Measurements from ENCODE around the gene ST8SIA4.

The ST8SIA4 gene

GRCh38 chr5:100860407-100860806 lies 42.7 kb downstream of the ST8SIA4 start:
- TF ChIP-seq, protein P1, sequence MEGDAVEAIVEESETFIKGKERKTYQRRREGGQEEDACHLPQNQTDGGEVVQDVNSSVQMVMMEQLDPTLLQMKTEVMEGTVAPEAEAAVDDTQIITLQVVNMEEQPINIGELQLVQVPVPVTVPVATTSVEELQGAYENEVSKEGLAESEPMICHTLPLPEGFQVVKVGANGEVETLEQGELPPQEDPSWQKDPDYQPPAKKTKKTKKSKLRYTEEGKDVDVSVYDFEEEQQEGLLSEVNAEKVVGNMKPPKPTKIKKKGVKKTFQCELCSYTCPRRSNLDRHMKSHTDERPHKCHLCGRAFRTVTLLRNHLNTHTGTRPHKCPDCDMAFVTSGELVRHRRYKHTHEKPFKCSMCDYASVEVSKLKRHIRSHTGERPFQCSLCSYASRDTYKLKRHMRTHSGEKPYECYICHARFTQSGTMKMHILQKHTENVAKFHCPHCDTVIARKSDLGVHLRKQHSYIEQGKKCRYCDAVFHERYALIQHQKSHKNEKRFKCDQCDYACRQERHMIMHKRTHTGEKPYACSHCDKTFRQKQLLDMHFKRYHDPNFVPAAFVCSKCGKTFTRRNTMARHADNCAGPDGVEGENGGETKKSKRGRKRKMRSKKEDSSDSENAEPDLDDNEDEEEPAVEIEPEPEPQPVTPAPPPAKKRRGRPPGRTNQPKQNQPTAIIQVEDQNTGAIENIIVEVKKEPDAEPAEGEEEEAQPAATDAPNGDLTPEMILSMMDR (IDR thresholded peaks at IDR 0.05; ENCODE audit: control extremely low read depth, extremely low read depth, low read depth, missing control alignments), result no peak
- POLR2A ChIA-PET, result interaction anchor here (1.3 kb wide), 1 partner anchor 40 kb away, joined by 5 read pairs; no protein-coding TSS in a partner anchor
- DNase-seq (ENCODE audit: extremely low spot score), result no peak
- CTCF ChIA-PET, result interaction anchor here (1.4 to 2.3 kb wide), 3 partner anchors 18 to 42 kb away, joined by 3 to 11 read pairs (median 4); partner anchors contain the start of gene ST8SIA4

GRCh38 chr5:100858987-100859545 lies 44.0 kb downstream of the ST8SIA4 start:
- TF ChIP-seq, protein P1 (IDR thresholded peaks at IDR 0.05; ENCODE audit: control extremely low read depth, extremely low read depth, low read depth, missing control alignments), result no peak
- ChIA-PET CTCF (interaction anchor here (0.9 to 3.7 kb wide), 7 partner anchors 16 to 50 kb away, joined by 3 to 13 read pairs (median 5); partner anchors contain the start of gene ST8SIA4), POLR2A (interaction anchor here (1.3 kb wide), 1 partner anchor 42 kb away, joined by 5 read pairs; no protein-coding TSS in a partner anchor)
- DNase-seq (ENCODE audit: extremely low spot score), result no peak

- no peak for DNase-seq (ENCODE audit: extremely low spot score)
- CTCF ChIA-PET, result interaction anchor here (1.1 to 3.7 kb wide), 5 partner anchors 15 to 77 kb away, joined by 4 to 13 read pairs (median 10); no protein-coding TSS in a partner anchor
- TF ChIP-seq, protein P1 (IDR thresholded peaks at IDR 0.05; ENCODE audit: control extremely low read depth, extremely low read depth, low read depth, missing control alignments), result no peak
- POLR2A ChIA-PET, result no interaction called here
These were observed 46.6 kb downstream of the ST8SIA4 start for GRCh38 chr5:100856462-100856861.

- no peak for DNase-seq (ENCODE audit: extremely low spot score)
- ChIA-PET CTCF (interaction anchor here (0.8 to 3.4 kb wide), 5 partner anchors 14 to 77 kb away, joined by 3 to 10 read pairs (median 4); no protein-coding TSS in a partner anchor), POLR2A (no interaction called here)
- TF ChIP-seq, protein P1 (IDR thresholded peaks at IDR 0.05; ENCODE audit: control extremely low read depth, extremely low read depth, low read depth, missing control alignments), result no peak
These were observed 47.1 kb downstream of the ST8SIA4 start for GRCh38 chr5:100855937-100856430.

DNA sequence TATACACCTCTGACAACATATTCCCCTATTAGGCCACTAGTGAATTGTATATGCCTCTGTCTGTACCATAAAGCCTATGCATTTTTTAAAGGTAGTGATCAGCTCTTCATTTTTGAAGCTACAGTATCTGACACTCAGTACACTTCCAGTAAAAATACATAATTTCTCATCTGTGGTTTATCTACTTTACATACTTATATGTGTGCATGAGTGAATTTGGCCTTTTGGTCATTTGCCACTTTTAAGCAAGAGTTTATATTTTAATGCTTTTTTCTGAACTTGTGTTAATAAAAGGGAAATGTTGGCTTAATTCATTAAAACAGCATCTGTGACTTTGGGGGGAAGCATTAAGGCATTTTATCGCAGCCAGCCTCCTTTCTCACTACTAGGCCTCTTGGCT lies 47.8 kb downstream of the ST8SIA4 start:
- DNase-seq (ENCODE audit: extremely low spot score), result no peak
- CTCF ChIA-PET, result interaction anchor here (0.8 to 3.4 kb wide), 6 partner anchors 14 to 45 kb away, joined by 3 to 10 read pairs (median 4); no protein-coding TSS in a partner anchor
- TF ChIP-seq, protein P1 (IDR thresholded peaks at IDR 0.05; ENCODE audit: control extremely low read depth, extremely low read depth, low read depth, missing control alignments), result no peak
- POLR2A ChIA-PET, result no interaction called here

DNA sequence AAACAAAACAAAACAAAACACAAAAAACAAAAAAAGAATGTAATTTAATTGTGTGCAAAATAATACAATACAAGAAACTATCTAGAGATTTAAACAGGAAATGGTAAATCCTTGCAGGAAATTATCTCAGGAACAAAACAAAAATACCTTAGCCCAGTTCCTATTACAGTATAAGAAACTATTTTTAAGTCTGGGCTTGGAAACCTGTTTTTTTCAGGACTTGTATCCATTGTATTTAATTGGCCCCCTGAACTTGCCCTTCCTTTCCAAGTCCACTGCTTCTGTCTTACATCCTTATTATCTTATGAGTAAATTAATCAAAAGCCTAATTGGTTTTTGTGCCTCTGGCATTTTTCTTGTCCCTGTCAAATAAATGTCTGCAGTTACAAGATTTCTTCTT lies 48.5 kb downstream of the ST8SIA4 start:
- DNase-seq (ENCODE audit: extremely low spot score), result no peak
- TF ChIP-seq, protein P1 (IDR thresholded peaks at IDR 0.05; ENCODE audit: control extremely low read depth, extremely low read depth, low read depth, missing control alignments), result no peak
- POLR2A ChIA-PET, result no interaction called here
- CTCF ChIA-PET, result interaction anchor here (1.0 to 1.2 kb wide), 2 partner anchors 34 to 42 kb away, joined by 3 read pairs; no protein-coding TSS in a partner anchor

Data from GM10248 (cell line).